HCT116 (cell line): Measurements from ENCODE around the gene TMEM101. TPM values are rescaled to one million over a fixed set of nuclear protein-coding genes. Genes with fewer than 3 reads are reported as not detected.

Source experiments
- ATAC-seq: fragments of 200-7000 bp; cut with Tn5 transposase; 2 replicates; pipeline ENCODE4 v1.9.1; 2020; ENCODE audit warnings: mild to moderate bottlenecking, moderate library complexity
- BruUV-seq: library from RNA; stranded (reverse); fragments of 400-500 nt; replicated peaks from 2 replicates; lab custom pipeline; 2021; lab: Mats Ljungman, UMichigan
- CTCF ChIA-PET: fragments of 300-600 bp; sonication (Branson Sonifier 250); formaldehyde crosslinking; loops from one replicate; lab custom pipeline; 2021; ENCODE audit warnings: antibody characterized with exemption; lab: Charles Lee
- POLR2A ChIA-PET: fragments of 300-600, 350-600 bp; sonication (Branson Sonifier 250); formaldehyde crosslinking; loops from one replicate; lab custom pipeline; 2021; ENCODE audit warnings: antibody characterized with exemption; lab: Charles Lee
- RAD21 ChIA-PET, 2 experiments: fragments of 300-600 bp; sonication (Branson Sonifier 250); formaldehyde crosslinking; loops; one replicate each; lab custom pipeline; 2023; ENCODE audit warnings: low total read pairs in 2 of 2; ENCODE audit not compliant: uncharacterized antibody in 2 of 2, unreplicated experiment in 2 of 2, low non-redundant PET in 1 of 2; lab: Charles Lee
- DNase-seq: peaks from one replicate; pipeline ENCODE4 v3.0.0-alpha.2; 2010; ENCODE audit warnings: low read depth, low spot score
- H2AFZ ChIP-seq: fragments of 200-600 bp; shearing (Covaris generic), sonication (generic); 2 replicates; pipeline ENCODE4 v1.6.1; 2017; ENCODE audit warnings: low read depth, mixed run types, mixed read lengths, antibody characterized with exemption, low read length; ENCODE audit not compliant: poor library complexity, severe bottlenecking
- H3K27ac ChIP-seq: 2 replicates; pipeline ENCODE4 v1.5.1; 2012; ENCODE audit warnings: low read depth, low read length
- H3K27me3 ChIP-seq: fragments of 200-600 bp; sonication (generic); 2 replicates; pipeline ENCODE4 v1.6.1; 2016; ENCODE audit warnings: mixed run types, low read length, mixed read lengths; ENCODE audit not compliant: insufficient read depth
- H3K36me3 ChIP-seq, 2 experiments: fragments of 200-500 bp in 1 of 2; fragments of 200-600 bp in 1 of 2; sonication (Bioruptor generic) in 1 of 2; sonication (generic) in 1 of 2; 2 replicates each; pipeline versions ENCODE4 v1.5.1 to v1.6.1; 2014 to 2016; ENCODE audit warnings: low read length in 2 of 2, inconsistent platforms in 1 of 2, mixed read lengths in 1 of 2, mixed run types in 1 of 2; ENCODE audit not compliant: insufficient read depth in 2 of 2, control insufficient read depth in 1 of 2
- H3K4me1 ChIP-seq, 2 experiments: fragments of 200-600 bp in 1 of 2; sonication (generic) in 1 of 2; 2 replicates each; pipeline versions ENCODE4 v1.5.1 to v1.6.1; 2012 to 2017; ENCODE audit warnings: low read length in 2 of 2, inconsistent platforms in 1 of 2, mild to moderate bottlenecking in 1 of 2, mixed read lengths in 1 of 2, mixed run types in 1 of 2, moderate library complexity in 1 of 2; ENCODE audit not compliant: insufficient read depth in 2 of 2, control insufficient read depth in 1 of 2
- H3K4me2 ChIP-seq: fragments of 200-600 bp; sonication (generic); 2 replicates; pipeline ENCODE4 v1.6.1; 2017; ENCODE audit warnings: mixed run types, low read length, mixed read lengths
- H3K4me3 ChIP-seq, 2 experiments: fragments of 200-600 bp in 1 of 2; sonication (generic) in 1 of 2; replicated peaks in 1 of 2; 2 replicates each; pipeline ENCODE4 v1.5.1; 2011 to 2016; ENCODE audit warnings: low read length in 2 of 2, control low read depth in 1 of 2, low read depth in 1 of 2, mild to moderate bottlenecking in 1 of 2, mixed read lengths in 1 of 2, mixed run types in 1 of 2
- H3K79me2 ChIP-seq: fragments of 200-600 bp; sonication (generic); 2 replicates; pipeline ENCODE4 v1.6.1; 2017; ENCODE audit warnings: mild to moderate bottlenecking, mixed run types, low read length, moderate library complexity, mixed read lengths; ENCODE audit not compliant: insufficient read depth
- H3K9ac ChIP-seq: fragments of 200-600 bp; sonication (generic); 2 replicates; pipeline ENCODE4 v1.6.1; 2016; ENCODE audit warnings: low read length, mixed read lengths
- H3K9me2 ChIP-seq: fragments of 200-600 bp; sonication (generic), shearing (Covaris generic); 2 replicates; pipeline ENCODE4 v1.6.1; 2017; ENCODE audit warnings: mixed run types, mild to moderate bottlenecking, moderate library complexity; ENCODE audit not compliant: insufficient read depth
- H3K9me3 ChIP-seq, 2 experiments: fragments of 200-500 bp in 1 of 2; fragments of 200-600 bp in 1 of 2; sonication (Bioruptor generic) in 1 of 2; sonication (generic) in 1 of 2; 2 replicates each; pipeline ENCODE4 v1.6.1; 2014 to 2017; ENCODE audit warnings: low read length in 2 of 2, mixed read lengths in 2 of 2, inconsistent platforms in 1 of 2, low read depth in 1 of 2, mild to moderate bottlenecking in 1 of 2, mixed run types in 1 of 2, moderate library complexity in 1 of 2; ENCODE audit not compliant: control insufficient read depth in 1 of 2, insufficient read depth in 1 of 2
- H4K20me1 ChIP-seq: fragments of 200-600 bp; sonication (generic), shearing (Covaris generic); 2 replicates; pipeline ENCODE4 v1.6.1; 2017; ENCODE audit warnings: mixed run types, mild to moderate bottlenecking, moderate library complexity; ENCODE audit not compliant: insufficient read depth
- EZH2 ChIP-seq: fragments of 200-600 bp; sonication (generic); IDR thresholded peaks from 2 replicates; pipeline ENCODE4 v1.6.1; 2017; ENCODE audit warnings: antibody characterized with exemption, mixed run types
- RAD21 ChIP-seq: IDR thresholded peaks from 2 replicates; pipeline ENCODE4 v1.6.1; 2012; ENCODE audit warnings: low read depth, mild to moderate bottlenecking
- SRF ChIP-seq: IDR thresholded peaks from 2 replicates; pipeline ENCODE4 v1.6.1; 2012; ENCODE audit warnings: low read depth
- ZFX ChIP-seq: fragments of 450-650 bp; IDR thresholded peaks from 2 replicates; pipeline ENCODE4 v1.6.1; 2017
- intact Hi-C: fragments of 100-400 bp; cut with micrococcal nuclease; formaldehyde crosslinking; loops from 2 replicates; pipeline ENCODE4 v1.10.0; 2022
- total RNA-seq: library from RNA; stranded (reverse); gene quantifications from one replicate; pipeline ENCODE4 v1.2.1, GENCODE V29; 2021; ENCODE audit not compliant: unreplicated experiment

TMEM101 gene
- total RNA-seq, 1 experiment from 2014 or later = 43.8 TPM

- no TSS peak for BruUV-seq
- RAD21 ChIA-PET = no interaction called here
- H3K27ac ChIP-seq = no peak overlapping the region
- H3K36me3 ChIP-seq = peaks cover 17 to 30% of the 10 kb centered on the region in 2 experiments; a peak in 2 of 4 replicates
- H3K79me2 ChIP-seq = no peaks in the 10 kb centered on the region
- H4K20me1 ChIP-seq = 0 out of 2 replicates have a peak, but pooled peaks cover 5% of the 10 kb centered on the region
- no peak overlapping the region for H2AFZ ChIP-seq
- H3K9me2 ChIP-seq = no peaks in the 10 kb centered on the region
- no peaks in the 10 kb centered on the region for H3K4me1 ChIP-seq
- H3K9ac ChIP-seq = no peak overlapping the region
- ATAC-seq (no peak), DNase-seq (no peak)
- no peak overlapping the region for H3K4me3 ChIP-seq
- no peak for TF ChIP-seq SRF
- intact Hi-C loops = no loop called here
- POLR2A ChIA-PET = no interaction called here
- no peaks in the 10 kb centered on the region for H3K27me3 ChIP-seq
- CTCF ChIA-PET = interaction anchor here (1.1 kb wide), 1 partner anchor 11 kb away, joined by 3 read pairs; no protein-coding TSS in a partner anchor
- H3K9me3 ChIP-seq = no peaks in the 10 kb centered on the region
- H3K4me2 ChIP-seq = no peak overlapping the region
Observed at GRCh38 chr17:44030482-44030881, 15.7 kb upstream of the TMEM101 start.

- H3K27ac ChIP-seq = no peak overlapping the region
- TF ChIP-seq ZFX (no peak), RAD21 (no peak), EZH2 (no peak)
- 0 out of 2 replicates have a peak, but pooled peaks cover 5% of the 10 kb centered on the region for H4K20me1 ChIP-seq
- intact Hi-C loops = no loop called here
- peaks cover 17 to 30% of the 10 kb centered on the region in 2 experiments; a peak in 2 of 4 replicates for H3K36me3 ChIP-seq
- CTCF ChIA-PET = interaction anchor here (1.1 kb wide), 1 partner anchor 11 kb away, joined by 3 read pairs; no protein-coding TSS in a partner anchor
- no peak overlapping the region for H3K4me3 ChIP-seq
- TSS peak; percentile 16 for BruUV-seq
- no peaks in the 10 kb centered on the region for H3K9me3 ChIP-seq
- DNase-seq (no peak), ATAC-seq (no peak)
- RAD21 ChIA-PET = no interaction called here
- no peak overlapping the region for H2AFZ ChIP-seq
- POLR2A ChIA-PET = no interaction called here
- H3K4me2 ChIP-seq = no peak overlapping the region
- no peak overlapping the region for H3K9ac ChIP-seq
- no peaks in the 10 kb centered on the region for H3K79me2 ChIP-seq
- no peaks in the 10 kb centered on the region for H3K27me3 ChIP-seq
- H3K9me2 ChIP-seq = no peaks in the 10 kb centered on the region
- H3K4me1 ChIP-seq = no peaks in the 10 kb centered on the region
Observed at GRCh38 chr17:44029736-44030135, 15.0 kb upstream of the TMEM101 start.
